Ectodermal cell (in vitro differentiated cells): ENCODE results near the gene CCDC86.
A peak's percentile ranks its signal among the peaks of the same experiment; 100 is the strongest.

Experiments used
- H3K27ac ChIP-seq: 2 replicates; pipeline ENCODE4 v1.7.0; 2013; ENCODE audit warnings: mild to moderate bottlenecking, low read depth, low read length; ENCODE audit not compliant: insufficient read depth, poor library complexity, severe bottlenecking
- H3K27me3 ChIP-seq: 2 replicates; pipeline ENCODE4 v1.7.0; 2013; ENCODE audit warnings: mild to moderate bottlenecking, low read length; ENCODE audit not compliant: insufficient read depth, control insufficient read depth, poor library complexity, severe bottlenecking
- H3K36me3 ChIP-seq: one replicate; pipeline ENCODE4 v1.7.0; 2013; ENCODE audit warnings: low read length; ENCODE audit not compliant: control insufficient read depth, insufficient read depth
- H3K4me1 ChIP-seq: one replicate; pipeline ENCODE4 v1.7.0; 2013; ENCODE audit warnings: low read length; ENCODE audit not compliant: control insufficient read depth, insufficient read depth
- H3K4me3 ChIP-seq: 2 replicates; pipeline ENCODE4 v1.7.0; 2013; ENCODE audit warnings: low read depth, low read length, control low read depth; ENCODE audit not compliant: insufficient read depth
- H3K9me3 ChIP-seq: 2 replicates; pipeline ENCODE4 v1.7.0; 2013; ENCODE audit warnings: mild to moderate bottlenecking, low read length, moderate library complexity; ENCODE audit not compliant: control insufficient read depth
- WGBS, 2 experiments: methylation state at CpG; one replicate each; pipeline ENCODE4 v1.1.7; 2013; ENCODE audit warnings: missing lambda C conversion rate in 2 of 2; 5-methylcytosine and 5-hydroxymethylcytosine counted together

The CCDC86 gene

DNA sequence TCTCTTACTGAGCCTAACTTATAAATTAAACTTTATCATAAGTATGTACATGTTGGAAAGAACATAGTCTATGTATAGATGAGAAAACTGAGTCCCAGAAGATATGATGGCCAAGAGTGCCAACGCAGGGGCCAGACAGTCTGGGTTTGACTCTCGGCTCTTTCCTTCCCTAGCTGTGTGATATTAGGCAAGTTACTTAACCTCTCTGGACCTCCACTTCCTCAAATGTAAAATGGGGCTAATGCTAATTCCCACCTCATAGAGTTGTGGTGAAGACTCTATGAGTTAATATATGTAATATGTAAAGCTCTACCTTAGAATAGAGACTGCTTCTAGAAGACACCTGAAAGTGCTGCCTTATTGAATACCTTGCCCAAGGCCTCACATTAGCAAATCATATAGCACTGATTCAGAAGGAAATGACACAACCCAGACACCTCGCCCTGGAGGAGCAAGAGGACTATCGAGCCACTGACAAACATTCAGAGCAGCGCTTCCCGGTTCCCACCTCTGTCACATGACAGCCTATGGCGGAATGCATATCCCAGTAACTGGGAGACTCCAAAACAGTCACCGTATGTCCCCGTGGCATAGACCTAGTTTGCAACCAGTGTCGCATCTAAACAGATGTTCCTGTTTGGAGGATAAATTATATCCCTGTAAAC lies 11.3 kb upstream of the CCDC86 start:
- no peaks in the 10 kb centered on the region for H3K36me3 ChIP-seq
- H3K27me3 ChIP-seq: peaks cover 24% of the 10 kb centered on the region
- no peak overlapping the region for H3K4me3 ChIP-seq
- H3K27ac ChIP-seq: no peak overlapping the region
- 55 to 58% methylated on average over 10 of the region's 10 CpGs for WGBS, 2 experiments
- H3K9me3 ChIP-seq: no peaks in the 10 kb centered on the region
- H3K4me1 ChIP-seq: no peaks in the 10 kb centered on the region

DNA sequence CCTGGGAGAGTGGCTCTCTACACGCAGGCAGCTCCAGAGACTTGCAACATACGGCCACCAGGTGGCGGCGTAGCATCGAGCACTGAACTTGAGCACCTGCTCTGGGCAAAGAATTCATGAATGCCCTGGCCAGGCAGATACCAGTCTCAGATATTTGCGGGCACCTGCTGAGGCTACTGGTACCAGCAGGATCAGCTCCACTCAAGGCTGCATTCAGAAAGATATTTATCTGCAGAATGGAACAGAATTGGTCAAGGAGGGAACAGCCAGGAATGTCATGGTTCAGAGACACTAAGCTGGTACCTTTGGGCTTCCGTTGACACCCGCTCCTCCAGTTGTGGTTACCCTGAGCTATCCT lies 10.8 kb upstream of the CCDC86 start:
- Histone ChIP-seq H3K4me3 (no peak overlapping the region), H3K9me3 (no peaks in the 10 kb centered on the region), H3K36me3 (no peaks in the 10 kb centered on the region), H3K27me3 (peaks cover 26% of the 10 kb centered on the region), H3K4me1 (no peaks in the 10 kb centered on the region), H3K27ac (no peak overlapping the region)
- WGBS, 2 experiments: 23 to 25% methylated on average over 8 of the region's 8 CpGs

DNA sequence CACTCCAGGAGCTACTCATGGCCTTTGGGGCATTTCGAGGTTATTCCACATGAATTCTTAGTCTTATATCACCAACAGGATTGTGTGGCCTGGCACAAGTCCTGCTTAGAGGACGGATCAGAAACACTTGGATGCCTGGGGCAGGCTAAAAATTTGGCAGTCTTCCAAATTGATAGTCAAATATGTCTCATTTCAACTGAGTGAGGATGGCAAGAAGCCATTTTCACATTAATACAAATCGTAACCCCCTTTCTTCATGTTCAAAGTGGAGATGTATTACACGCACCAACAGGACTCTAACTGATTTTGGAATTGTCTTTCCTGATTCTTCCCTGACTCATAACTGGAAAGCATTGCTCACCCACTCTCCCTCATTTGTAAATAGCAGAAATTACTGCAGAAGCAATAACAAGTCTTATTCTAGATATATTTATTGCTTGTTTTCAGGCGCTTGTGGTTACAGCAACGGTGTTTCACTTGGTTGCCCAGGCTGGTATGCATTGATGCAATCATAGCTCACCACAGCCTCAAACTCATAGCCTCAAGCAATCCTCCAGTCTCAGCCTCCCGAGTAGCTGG lies 10.3 kb upstream of the CCDC86 start:
- H3K9me3 ChIP-seq: no peaks in the 10 kb centered on the region
- 70 to 73% methylated on average over 7 of the region's 7 CpGs for WGBS, 2 experiments
- H3K4me3 ChIP-seq: no peak overlapping the region
- no peaks in the 10 kb centered on the region for H3K4me1 ChIP-seq
- H3K27ac ChIP-seq: no peak overlapping the region
- no peaks in the 10 kb centered on the region for H3K36me3 ChIP-seq
- H3K27me3 ChIP-seq: peaks cover 26% of the 10 kb centered on the region

DNA sequence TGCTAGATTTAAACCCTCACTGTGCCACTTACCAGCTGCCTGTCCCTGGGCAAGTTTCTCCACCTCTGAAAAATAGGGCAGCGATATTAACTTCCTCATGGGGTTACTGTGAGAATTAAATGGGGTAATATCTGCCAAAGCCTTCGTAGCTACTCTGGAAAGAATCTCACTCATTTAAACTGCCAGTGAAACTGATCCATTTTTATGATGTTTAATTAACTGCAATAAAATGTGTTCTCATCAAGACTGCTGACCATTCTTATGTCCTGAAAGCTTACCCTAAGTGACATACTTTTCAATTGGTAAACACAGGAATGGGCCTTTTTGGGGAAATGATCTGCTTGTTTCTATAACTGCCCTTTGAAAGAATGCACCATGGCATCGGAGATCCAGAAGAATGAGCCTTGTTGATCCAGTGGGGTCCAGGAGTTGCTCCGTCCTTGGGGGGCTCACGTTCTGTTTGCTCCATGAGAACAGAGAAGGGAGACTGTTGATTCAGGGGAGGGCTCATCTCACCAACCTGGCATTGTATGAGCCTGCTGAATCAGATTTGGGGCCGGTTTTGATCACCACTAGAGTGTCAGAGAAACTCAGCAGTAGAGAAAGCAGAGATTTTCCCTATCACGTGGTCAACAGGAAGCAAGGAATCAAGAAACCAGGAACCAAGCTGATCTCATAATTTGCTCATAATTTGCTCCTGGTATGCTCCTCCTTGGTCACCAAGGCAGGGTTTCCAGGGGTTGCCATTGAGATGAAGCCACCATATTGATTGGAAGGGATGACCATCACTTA lies 7.0 kb upstream of the CCDC86 start:
- no peak overlapping the region for H3K4me3 ChIP-seq
- no peaks in the 10 kb centered on the region for H3K9me3 ChIP-seq
- peaks cover 26% of the 10 kb centered on the region for H3K27me3 ChIP-seq
- no peaks in the 10 kb centered on the region for H3K36me3 ChIP-seq
- no peaks in the 10 kb centered on the region for H3K4me1 ChIP-seq
- 63 to 77% methylated on average over 6 to 7 of the region's 7 CpGs for WGBS, 2 experiments
- H3K27ac ChIP-seq: no peak overlapping the region

DNA sequence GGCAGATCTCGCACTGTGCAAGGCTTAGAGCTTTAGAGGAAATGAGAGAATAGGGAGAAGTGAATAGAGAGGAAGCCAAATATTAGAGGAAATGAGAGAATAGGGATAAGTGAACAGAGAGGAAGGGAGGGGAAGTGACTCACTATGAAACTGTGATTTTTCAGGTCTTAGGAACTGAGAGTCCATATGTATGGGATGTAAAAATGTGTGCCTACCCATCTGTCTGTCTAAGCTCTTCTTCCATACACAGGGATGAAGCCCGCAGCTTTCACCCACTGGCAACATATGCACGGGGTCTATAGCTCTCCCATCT lies 6.4 kb upstream of the CCDC86 start:
- Histone ChIP-seq H3K27ac (no peak overlapping the region), H3K36me3 (no peaks in the 10 kb centered on the region), H3K4me3 (no peak overlapping the region), H3K27me3 (peaks cover 26% of the 10 kb centered on the region), H3K4me1 (no peaks in the 10 kb centered on the region), H3K9me3 (no peaks in the 10 kb centered on the region)
- 89 to 92% methylated on average over 3 of the region's 3 CpGs for WGBS, 2 experiments

DNA sequence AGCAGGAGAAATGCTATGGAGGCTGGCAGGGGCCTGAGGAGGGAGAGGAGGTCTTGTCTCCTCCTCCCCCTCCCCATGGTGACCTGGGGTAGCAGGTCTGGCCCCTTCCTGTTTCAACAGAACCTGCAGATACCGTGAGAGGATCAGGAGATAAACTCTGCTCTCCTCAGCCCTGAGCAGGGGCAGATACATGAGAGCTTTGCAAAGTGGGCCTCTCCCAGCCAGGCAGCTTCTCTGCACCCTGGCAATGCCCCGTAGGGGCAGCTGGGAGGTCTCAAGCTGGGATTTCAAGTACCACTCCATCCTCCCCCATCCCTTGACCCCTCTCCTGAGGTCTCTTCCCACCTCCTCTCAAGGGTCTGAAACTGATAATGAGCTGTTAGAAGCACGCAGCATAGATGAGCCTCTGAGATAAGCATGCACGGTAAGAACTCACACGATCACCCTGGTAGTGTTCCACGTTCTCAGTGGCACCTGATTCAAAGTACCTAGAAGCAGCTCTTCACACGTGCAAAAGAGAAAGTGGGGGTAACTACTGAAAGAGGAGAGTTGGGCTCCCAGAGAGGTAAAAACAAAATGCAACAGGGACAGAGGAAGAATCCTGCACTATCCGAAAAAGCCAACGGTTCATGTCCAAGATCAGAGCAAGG lies 4.9 kb upstream of the CCDC86 start:
- Histone ChIP-seq H3K9me3 (no peaks in the 10 kb centered on the region), H3K36me3 (no peaks in the 10 kb centered on the region), H3K27ac (no peak overlapping the region), H3K4me3 (no peak overlapping the region), H3K4me1 (no peaks in the 10 kb centered on the region), H3K27me3 (peaks cover 26% of the 10 kb centered on the region)
- 85 to 87% methylated on average over 9 of the region's 9 CpGs for WGBS, 2 experiments

DNA sequence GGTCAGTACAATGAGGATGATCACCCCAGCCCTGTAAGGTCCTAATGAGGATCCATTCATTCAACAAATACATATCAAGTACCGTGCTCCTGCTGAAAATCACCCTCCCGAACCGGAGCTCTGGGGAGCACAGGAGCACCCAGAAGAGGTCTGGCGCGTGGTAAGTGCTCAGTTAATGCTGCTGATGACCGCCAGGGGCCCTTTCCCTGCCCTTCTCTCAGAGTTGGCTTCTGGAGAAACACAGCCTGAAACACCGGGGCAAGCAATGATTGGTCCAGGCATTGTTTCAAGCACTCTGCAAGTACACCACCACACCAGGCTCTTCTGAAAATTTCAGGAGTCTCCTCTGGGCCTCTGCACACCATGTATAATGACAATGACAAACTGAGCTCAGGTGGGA lies 3.8 kb upstream of the CCDC86 start:
- Histone ChIP-seq H3K4me3 (no peak overlapping the region), H3K36me3 (no peaks in the 10 kb centered on the region), H3K27me3 (peaks cover 24% of the 10 kb centered on the region), H3K27ac (no peak overlapping the region), H3K4me1 (peaks cover under 1% of the 10 kb centered on the region), H3K9me3 (no peaks in the 10 kb centered on the region)
- 71 to 73% methylated on average over 7 of the region's 7 CpGs for WGBS, 2 experiments

DNA sequence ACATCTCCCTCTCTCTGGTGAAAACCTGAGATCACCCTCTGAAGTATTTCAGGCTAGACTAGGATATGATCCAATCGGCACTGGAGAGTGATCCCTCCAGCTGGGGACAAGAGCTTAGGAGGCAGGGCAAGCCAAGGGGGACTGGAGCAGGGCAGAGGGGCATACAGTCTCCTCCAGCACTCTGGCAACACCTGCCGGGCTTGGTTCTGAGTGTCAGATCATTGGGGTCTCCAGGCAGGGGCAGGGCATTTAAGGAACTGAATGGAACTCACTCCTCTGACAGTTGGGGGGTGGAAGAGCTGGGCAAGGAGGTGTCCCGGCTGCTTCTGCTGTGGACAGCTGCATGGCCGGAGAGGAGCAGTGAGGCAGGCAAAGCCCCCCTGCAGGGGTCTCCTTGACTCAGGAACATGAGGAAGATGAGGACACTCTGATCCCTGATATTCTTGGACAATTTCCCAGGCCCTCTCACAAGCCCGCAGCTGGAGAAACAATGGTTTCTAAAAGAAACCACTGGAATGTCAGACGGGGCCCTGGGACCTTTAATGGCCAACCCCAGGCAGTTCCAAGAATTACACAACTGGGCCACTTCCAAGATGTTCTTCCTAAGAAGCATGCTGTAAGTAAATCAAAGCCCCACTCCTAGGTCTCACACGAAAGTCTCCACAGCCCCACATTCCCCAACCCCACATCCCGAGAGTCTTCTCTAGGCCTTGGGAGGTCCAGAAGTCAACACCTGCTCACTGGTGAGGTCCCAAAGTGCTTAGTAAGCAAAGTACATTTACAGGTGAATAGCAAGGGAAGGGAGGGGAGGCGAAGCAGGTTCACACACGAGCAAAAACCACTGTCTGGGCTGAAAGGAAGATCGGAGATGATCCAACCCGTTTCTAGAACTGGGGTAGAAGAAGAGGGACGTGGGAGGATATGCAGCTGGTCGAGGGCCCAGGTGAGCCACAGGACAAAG lies 1.2 kb upstream of the CCDC86 start:
- H3K4me1 ChIP-seq: peaks cover 11% of the 10 kb centered on the region
- H3K27me3 ChIP-seq: no peaks in the 10 kb centered on the region
- 90 to 91% methylated on average over 14 of the region's 14 CpGs for WGBS, 2 experiments
- no peak overlapping the region for H3K27ac ChIP-seq
- no peaks in the 10 kb centered on the region for H3K36me3 ChIP-seq
- no peak overlapping the region for H3K4me3 ChIP-seq
- H3K9me3 ChIP-seq: no peaks in the 10 kb centered on the region

DNA sequence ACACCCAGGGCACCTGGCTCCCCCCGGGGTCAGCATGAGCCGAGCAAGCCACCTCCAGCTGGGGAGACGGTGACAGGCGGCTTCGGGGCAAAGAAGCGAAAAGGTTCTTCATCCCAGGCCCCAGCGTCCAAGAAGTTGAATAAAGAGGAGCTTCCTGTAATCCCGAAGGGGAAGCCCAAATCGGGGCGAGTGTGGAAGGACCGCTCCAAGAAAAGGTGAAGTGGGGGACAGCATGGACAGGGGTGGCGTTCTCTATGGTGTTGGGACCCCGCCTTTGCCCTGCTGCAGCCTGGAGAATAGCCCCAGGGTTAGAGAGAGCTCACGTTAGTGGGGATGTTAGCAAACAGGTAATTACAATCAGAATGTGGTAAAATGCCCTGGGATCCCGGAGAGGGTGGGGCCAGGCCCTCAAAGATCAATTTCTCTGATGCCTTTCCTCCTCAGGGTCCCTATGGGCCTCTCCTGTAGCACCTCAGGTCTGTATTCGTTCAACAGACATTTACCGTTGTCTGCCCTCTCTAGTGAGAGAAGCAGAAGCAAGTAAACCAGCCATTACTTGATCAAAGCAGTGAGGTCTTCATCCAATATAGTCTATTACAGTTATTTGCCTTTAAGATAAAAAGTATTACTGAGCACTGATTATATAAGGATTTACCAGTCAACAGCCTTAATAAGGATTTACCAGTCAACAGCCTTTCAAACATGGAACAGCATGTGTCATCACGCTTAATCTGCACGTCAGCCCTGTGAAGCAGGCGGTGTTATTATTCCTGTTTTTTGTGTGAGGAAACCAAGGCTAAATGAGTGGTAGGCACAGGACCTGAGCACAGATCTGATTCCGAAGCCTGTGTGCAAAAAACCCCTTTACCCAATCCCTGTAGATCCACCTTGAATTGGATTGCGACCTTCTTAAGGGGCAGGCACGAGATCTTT lies 1.0 kb downstream of the CCDC86 start:
- Histone ChIP-seq H3K36me3 (no peaks in the 10 kb centered on the region), H3K27me3 (no peaks in the 10 kb centered on the region), H3K9me3 (no peaks in the 10 kb centered on the region), H3K27ac (no peak overlapping the region), H3K4me3 (peak overlapping the region; percentile 98), H3K4me1 (peaks cover 11% of the 10 kb centered on the region)
- 20 to 21% methylated on average over 23 of the region's 23 CpGs for WGBS, 2 experiments
